Ishikawa (cell line): ENCODE data around the gene MADCAM1.

Source experiments
- CEBPB ChIP-seq: IDR thresholded peaks from 2 replicates; pipeline ENCODE4 v1.6.1; 2012
- CREB1 ChIP-seq: IDR thresholded peaks from 2 replicates; pipeline ENCODE4 v1.6.1; 2012; ENCODE audit warnings: low read depth
- EGR1 ChIP-seq: IDR thresholded peaks from 2 replicates; pipeline ENCODE4 v1.6.1; 2012
- EP300 ChIP-seq: IDR thresholded peaks from 2 replicates; pipeline ENCODE4 v1.6.1; 2012; ENCODE audit warnings: borderline replicate concordance
- FOXM1 ChIP-seq: IDR thresholded peaks from 2 replicates; pipeline ENCODE4 v1.6.1; 2012; ENCODE audit warnings: low read depth, borderline replicate concordance
- NFIC ChIP-seq: IDR thresholded peaks from 2 replicates; pipeline ENCODE4 v1.6.1; 2012
- RAD21 ChIP-seq: IDR thresholded peaks from 2 replicates; pipeline ENCODE4 v1.6.1; 2012; ENCODE audit warnings: low read depth
- TAF1 ChIP-seq: IDR thresholded peaks from 2 replicates; pipeline ENCODE4 v1.6.1; 2012; ENCODE audit warnings: low read depth, mild to moderate bottlenecking
- TCF12 ChIP-seq: IDR thresholded peaks from 2 replicates; pipeline ENCODE4 v1.6.1; 2012; ENCODE audit warnings: low read depth
- TEAD4 ChIP-seq: IDR thresholded peaks from 2 replicates; pipeline ENCODE4 v1.6.1; 2012
- YY1 ChIP-seq: IDR thresholded peaks from 2 replicates; pipeline ENCODE4 v1.6.1; 2012; ENCODE audit warnings: low read depth
- ZBTB7A ChIP-seq: IDR thresholded peaks from 2 replicates; pipeline ENCODE4 v1.6.1; 2012; ENCODE audit warnings: low read depth
- TF ChIP-seq, protein P1 (sequence below): IDR thresholded peaks from 2 replicates; pipeline ENCODE4 v1.6.1; 2012; ENCODE audit warnings: low read depth, mild to moderate bottlenecking
- TF ChIP-seq, protein P2 (sequence below): IDR thresholded peaks from 2 replicates; pipeline ENCODE4 v1.6.1; 2012
- TF ChIP-seq, protein P3 (sequence below): IDR thresholded peaks from 2 replicates; pipeline ENCODE4 v1.6.1; 2012

The MADCAM1 gene

DNA sequence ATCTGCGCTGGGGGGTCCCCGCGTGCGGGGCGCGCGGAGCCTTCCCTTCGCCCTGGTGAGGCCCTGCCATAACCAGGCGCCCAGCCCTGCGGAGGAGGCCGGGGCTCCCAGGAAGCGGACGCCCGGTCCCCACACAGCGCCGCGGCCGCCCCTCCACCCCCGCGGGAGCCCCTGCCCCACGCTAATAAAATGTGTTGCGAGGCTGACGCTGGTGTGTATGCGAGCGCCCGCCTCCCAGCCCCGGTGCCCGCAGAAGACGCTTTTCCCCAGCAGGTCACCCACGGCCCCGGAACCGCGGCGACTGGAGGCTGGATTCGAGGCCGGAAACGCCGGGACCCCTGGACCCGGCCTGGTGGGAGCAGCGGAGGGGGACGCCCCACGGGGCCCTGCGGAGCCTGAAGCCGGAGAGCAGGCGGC is 23.2 kb downstream of the MADCAM1 start:
- TF ChIP-seq NFIC (no peak), EGR1 (no peak), TEAD4 (no peak)

DNA sequence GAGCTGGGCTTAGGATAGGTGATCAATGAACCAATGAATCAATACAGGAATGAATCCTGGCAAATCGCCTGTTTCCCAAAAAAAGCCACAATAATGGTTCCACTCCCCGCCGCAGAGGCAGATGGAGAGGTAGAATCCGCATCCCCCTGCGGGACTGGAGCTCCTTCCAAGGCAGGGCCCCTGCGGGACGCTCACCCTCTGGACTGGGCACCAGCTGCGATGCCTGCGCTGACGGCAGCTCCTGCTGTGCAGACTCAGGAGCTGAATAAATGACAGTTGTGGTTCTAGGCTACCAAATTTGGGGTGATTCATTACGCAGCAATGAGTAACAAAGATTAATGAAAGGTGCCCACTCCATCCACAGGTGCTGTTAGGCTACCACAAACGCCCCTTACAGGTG is 26.4 kb downstream of the MADCAM1 start:
- TF ChIP-seq NFIC: no peak
- TF ChIP-seq, protein P1, sequence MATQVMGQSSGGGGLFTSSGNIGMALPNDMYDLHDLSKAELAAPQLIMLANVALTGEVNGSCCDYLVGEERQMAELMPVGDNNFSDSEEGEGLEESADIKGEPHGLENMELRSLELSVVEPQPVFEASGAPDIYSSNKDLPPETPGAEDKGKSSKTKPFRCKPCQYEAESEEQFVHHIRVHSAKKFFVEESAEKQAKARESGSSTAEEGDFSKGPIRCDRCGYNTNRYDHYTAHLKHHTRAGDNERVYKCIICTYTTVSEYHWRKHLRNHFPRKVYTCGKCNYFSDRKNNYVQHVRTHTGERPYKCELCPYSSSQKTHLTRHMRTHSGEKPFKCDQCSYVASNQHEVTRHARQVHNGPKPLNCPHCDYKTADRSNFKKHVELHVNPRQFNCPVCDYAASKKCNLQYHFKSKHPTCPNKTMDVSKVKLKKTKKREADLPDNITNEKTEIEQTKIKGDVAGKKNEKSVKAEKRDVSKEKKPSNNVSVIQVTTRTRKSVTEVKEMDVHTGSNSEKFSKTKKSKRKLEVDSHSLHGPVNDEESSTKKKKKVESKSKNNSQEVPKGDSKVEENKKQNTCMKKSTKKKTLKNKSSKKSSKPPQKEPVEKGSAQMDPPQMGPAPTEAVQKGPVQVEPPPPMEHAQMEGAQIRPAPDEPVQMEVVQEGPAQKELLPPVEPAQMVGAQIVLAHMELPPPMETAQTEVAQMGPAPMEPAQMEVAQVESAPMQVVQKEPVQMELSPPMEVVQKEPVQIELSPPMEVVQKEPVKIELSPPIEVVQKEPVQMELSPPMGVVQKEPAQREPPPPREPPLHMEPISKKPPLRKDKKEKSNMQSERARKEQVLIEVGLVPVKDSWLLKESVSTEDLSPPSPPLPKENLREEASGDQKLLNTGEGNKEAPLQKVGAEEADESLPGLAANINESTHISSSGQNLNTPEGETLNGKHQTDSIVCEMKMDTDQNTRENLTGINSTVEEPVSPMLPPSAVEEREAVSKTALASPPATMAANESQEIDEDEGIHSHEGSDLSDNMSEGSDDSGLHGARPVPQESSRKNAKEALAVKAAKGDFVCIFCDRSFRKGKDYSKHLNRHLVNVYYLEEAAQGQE: no peak
- TF ChIP-seq CEBPB: no peak
- TF ChIP-seq, protein P2, sequence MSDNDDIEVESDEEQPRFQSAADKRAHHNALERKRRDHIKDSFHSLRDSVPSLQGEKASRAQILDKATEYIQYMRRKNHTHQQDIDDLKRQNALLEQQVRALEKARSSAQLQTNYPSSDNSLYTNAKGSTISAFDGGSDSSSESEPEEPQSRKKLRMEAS: no peak
- TF ChIP-seq TEAD4: no peak
- no peak for TF ChIP-seq TAF1
- TF ChIP-seq TCF12: no peak
- no peak for TF ChIP-seq EGR1
- TF ChIP-seq, protein P3, sequence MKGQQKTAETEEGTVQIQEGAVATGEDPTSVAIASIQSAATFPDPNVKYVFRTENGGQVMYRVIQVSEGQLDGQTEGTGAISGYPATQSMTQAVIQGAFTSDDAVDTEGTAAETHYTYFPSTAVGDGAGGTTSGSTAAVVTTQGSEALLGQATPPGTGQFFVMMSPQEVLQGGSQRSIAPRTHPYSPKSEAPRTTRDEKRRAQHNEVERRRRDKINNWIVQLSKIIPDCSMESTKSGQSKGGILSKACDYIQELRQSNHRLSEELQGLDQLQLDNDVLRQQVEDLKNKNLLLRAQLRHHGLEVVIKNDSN: no peak
- no peak for TF ChIP-seq YY1
- TF ChIP-seq RAD21: no peak
- TF ChIP-seq EP300: no peak
- no peak for TF ChIP-seq CREB1
- no peak for TF ChIP-seq FOXM1
- no peak for TF ChIP-seq ZBTB7A

DNA sequence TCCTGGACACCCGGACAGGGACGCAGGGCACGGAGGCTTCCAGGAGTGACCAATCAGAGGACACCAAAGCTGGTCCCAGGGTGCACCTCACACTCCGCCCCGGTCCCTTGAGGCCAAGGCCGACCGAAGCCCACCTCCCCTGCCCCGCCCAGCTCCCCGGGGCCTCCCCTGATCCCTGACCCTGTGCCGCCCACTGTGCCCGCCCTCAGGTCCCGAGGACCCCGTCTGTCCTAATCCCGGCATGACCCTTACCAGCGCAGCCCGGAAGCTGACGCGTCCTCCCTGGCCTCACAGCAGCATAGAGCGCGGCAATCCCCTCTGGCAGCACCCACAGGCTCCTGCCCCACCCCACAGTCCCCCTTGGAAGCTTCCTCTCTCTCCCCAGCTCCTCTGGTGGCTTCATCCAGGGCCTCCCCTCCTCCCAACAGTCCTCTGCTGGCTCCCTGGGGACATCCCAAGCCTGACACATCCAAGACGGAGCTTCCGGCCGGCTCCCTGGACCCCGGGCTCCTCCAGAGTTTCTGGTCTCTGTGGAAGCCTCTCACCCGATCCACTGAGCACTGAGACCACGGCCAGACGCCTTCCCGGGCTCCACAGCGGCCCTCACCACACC is 27.9 kb downstream of the MADCAM1 start:
- TF ChIP-seq, protein P2: no peak
- TF ChIP-seq, protein P3: no peak
- TF ChIP-seq EP300: no peak

DNA sequence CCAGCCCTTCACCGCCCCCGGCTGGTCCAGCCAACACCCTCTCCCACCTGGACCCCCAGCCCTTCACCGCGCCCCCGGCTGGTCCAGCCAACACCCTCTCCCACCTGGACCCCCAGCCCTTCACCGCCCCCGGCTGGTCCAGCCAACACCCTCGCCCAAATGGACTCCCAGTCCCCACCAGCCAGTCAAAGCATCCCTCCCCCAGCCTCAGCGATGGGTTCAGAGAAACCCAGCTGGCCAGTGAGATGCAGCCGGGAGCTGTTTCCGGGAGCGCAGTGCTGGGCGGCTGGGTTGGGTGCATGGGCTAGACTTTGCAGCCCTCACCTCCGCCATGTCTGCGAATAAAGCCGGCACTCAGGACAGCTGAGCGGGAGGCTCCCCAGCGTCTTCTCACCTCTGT is 28.7 kb downstream of the MADCAM1 start:
- TF ChIP-seq TAF1 (no peak), EGR1 (no peak)

DNA sequence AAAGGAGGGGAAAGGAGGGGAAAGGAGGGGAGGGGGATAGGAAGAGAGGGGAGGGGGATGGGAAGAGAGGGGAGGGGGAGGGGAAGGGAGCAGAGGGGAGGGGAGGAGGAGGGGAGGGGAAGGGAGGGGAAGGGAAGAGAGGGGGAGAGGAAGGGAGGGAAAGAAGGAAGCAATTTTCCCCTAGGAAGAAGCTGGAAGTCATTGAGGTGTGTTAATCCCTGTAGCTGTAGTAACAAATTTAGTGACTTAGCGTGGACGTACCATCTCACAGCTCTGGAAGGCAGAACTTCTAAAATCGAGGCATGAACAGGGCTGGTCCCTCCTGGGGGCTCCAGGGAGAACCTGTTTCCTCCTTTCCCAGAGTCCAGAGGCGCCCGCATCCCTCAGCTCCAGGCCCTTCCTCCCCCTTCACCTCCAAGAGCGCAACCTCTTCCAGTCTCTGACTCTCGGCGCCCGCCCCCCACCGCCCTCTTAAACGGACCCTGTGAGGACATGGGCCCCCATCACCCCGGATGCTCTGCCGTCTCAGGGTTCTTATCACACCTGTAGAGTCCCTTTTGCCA is 29.7 kb downstream of the MADCAM1 start:
- TF ChIP-seq RAD21: no peak
- no peak for TF ChIP-seq NFIC
- no peak for TF ChIP-seq TCF12
- TF ChIP-seq, protein P1: no peak
- TF ChIP-seq EGR1: no peak

DNA sequence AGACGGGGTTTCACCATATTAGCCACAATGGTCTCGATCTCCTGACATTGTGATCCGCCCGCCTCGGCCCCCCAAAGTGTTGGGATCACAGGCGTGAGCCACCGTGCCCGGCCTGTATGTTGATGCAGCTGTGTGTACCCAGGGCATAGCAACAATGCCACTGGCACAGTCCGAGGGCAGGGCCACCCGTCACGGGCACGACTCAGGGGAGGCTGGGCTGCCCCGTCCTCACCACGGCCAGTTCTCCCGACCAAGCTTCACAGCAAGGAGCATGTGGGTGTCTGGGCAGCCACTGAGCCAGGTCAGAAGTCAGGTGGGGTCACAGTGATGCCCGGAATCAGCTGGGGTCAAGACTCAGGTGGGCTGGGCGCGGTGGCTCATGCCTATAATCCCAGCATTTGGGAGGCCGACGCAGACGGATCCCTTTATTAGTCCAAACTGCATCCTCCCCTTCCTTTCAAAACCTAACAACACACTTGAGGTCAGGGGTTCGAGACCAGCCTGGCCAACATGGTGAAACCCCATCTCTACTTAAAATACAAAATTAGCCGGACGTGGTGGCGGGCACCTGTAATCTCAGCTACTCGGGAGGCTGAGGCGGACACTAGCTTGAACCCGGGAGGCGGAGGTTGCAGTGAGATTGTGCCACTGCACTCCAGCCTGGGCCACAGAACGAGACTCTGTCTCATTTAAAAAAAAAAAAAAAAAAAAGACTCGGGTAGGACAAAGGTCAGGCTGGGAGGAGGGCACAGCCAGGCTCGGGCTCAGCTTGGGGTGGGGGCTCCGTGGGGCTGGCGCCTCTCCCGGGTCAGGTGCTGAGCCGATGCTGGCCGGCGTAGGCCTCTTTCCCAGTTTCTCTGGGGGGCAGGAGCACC is 34.1 kb downstream of the MADCAM1 start:
- TF ChIP-seq TAF1 (no peak), EGR1 (no peak), TCF12 (no peak), EP300 (no peak), TEAD4 (no peak), CEBPB (no peak), NFIC (no peak)
- TF ChIP-seq, protein P3: no peak
